GM08714 (cell line): ENCODE data around the gene DPPA2.

Experiments
- H3K4me3 ChIP-seq: fragments of 200-500 bp; sonication (Bioruptor generic); 2 replicates; pipeline ENCODE4 v1.5.1; 2014; ENCODE audit warnings: mild to moderate bottlenecking, low read length, inconsistent platforms
- ZNF274 ChIP-seq: IDR thresholded peaks from 2 replicates; pipeline ENCODE4 v1.6.1; 2012; ENCODE audit warnings: mild to moderate bottlenecking, low read depth, low read length

The DPPA2 gene

GRCh38 chr3:109337393-109337792 is 21.1 kb upstream of the DPPA2 start, which contains the start of gene DPPA4:
DPPA4 (minus strand) TSS chr3:109337546; CDS start chr3:109337517, 29 bp downstream.
- no peak for TF ChIP-seq ZNF274
- H3K4me3 ChIP-seq, result no peak within 1 kb of the TSS; the same call in 1 of the 2 replicates

- H3K4me3 ChIP-seq, result no peak overlapping the region; the same call in 1 of the 2 replicates
- no peak for TF ChIP-seq ZNF274
Measured at GRCh38 chr3:109336291-109336861, 20.1 kb upstream of the DPPA2 start.

- no peak overlapping the region for H3K4me3 ChIP-seq
- no peak for TF ChIP-seq ZNF274
Measured at GRCh38 chr3:109334572-109334971, 18.3 kb upstream of the DPPA2 start.

GRCh38 chr3:109331692-109332091 is 15.4 kb upstream of the DPPA2 start:
- H3K4me3 ChIP-seq, result no peak overlapping the region
- TF ChIP-seq ZNF274, result no peak

DNA sequence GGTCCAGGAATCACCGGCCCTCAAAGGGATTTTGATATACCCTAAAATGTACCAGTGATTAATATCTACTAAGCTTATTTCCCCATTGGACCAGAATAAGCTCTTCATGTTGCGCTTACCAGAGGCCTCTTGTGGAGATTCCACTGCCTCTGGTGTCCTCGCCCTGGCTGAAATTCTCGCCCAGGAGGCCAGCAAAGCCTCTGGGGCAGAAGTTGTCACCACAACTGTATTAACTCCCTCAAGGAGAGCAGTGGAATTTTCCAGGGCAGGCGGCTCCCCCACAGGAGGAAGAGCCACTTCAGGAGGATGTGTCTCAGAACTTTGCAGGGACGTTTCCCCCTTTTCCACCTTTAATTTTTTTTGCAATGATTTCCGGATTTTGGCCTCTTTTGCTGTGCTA is 14.1 kb upstream of the DPPA2 start:
- no peak overlapping the region for H3K4me3 ChIP-seq
- no peak for TF ChIP-seq ZNF274

DNA sequence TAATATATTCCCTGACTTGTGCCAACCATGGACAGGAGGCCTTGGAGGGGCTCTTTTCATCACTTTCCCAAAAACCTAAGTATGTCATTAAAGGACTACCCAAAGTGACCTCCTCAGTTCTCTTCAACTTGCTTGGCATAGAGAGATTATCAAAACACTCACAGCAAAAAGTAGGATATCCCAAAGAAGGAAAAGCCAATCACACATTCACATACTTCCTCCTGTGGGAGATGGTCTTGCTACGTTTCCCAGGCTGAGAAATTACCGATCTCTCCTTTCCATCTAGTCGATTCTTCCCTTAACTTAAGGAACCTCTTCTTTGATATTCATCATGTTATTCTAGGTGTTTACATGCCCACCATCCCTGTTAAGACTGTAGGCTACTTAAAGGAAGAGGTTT is 11.9 kb upstream of the DPPA2 start:
- H3K4me3 ChIP-seq, result no peak overlapping the region
- TF ChIP-seq ZNF274, result no peak

DNA sequence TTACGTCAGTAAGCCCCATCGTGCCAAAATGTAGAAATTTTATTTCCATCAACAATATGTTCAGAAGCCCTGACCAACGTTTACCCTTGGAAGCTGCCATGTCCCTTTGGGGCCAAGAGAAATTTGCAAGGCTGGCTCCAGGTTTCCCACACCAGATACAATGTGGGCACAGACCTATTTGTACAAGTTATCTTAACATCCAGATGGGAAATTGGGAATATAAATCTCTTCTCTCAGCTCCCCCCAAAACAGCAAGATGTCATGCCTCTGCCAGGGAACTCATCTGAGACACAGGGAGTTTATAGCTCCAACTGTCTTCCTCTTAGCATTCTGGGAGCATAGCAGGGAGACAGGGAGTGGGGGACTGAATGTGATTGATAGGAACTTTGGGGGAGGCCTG is 9.3 kb upstream of the DPPA2 start:
- no peak for TF ChIP-seq ZNF274
- H3K4me3 ChIP-seq, result no peak overlapping the region

- TF ChIP-seq ZNF274, result no peak
- no peak overlapping the region for H3K4me3 ChIP-seq
Measured at GRCh38 chr3:109325109-109325508, 8.8 kb upstream of the DPPA2 start.

GRCh38 chr3:109313061-109313460 is 3.3 kb downstream of the DPPA2 start:
- H3K4me3 ChIP-seq, result no peak overlapping the region
- no peak for TF ChIP-seq ZNF274

GRCh38 chr3:109297496-109297895 is 18.8 kb downstream of the DPPA2 start:
- no peak for TF ChIP-seq ZNF274
- no peak overlapping the region for H3K4me3 ChIP-seq

DNA sequence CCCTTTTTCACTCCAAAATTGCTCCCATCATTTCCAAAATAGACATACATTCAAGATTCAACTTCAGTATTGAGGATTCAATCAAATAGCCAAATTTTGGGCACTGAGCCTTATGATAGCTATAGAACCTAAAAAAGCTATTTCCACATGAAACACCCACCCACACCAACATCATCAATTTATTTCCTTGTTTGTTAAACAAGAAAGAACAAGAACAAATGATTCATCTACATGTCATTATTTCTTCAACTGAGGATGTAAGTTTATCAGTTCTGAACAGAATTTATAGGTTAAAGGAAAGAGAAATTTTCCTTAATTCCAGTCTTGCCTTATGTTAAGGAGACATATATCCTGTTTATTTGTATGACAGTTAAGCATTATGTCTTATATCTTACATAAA is 32.2 kb downstream of the DPPA2 start:
- TF ChIP-seq ZNF274, result no peak

GRCh38 chr3:109278546-109278945 is 37.8 kb downstream of the DPPA2 start:
- no peak for TF ChIP-seq ZNF274
- H3K4me3 ChIP-seq, result no peak overlapping the region

More for the DNA sequence above, 32.2 kb downstream of the DPPA2 start:
- no peak overlapping the region for H3K4me3 ChIP-seq

- H3K4me3 ChIP-seq, result no peak overlapping the region
Measured at GRCh38 chr3:109278141-109278540, 38.2 kb downstream of the DPPA2 start.

GRCh38 chr3:109275702-109276293 is 40.5 kb downstream of the DPPA2 start:
- no peak for TF ChIP-seq ZNF274
- no peak overlapping the region for H3K4me3 ChIP-seq

More at GRCh38 chr3:109278141-109278540, 38.2 kb downstream of the DPPA2 start:
- TF ChIP-seq ZNF274, result no peak

- no peak overlapping the region for H3K4me3 ChIP-seq
- TF ChIP-seq ZNF274, result no peak
Measured at GRCh38 chr3:109270779-109271178, 45.5 kb downstream of the DPPA2 start.

GRCh38 chr3:109269577-109270275 is 46.6 kb downstream of the DPPA2 start:
- TF ChIP-seq ZNF274, result no peak
- no peak overlapping the region for H3K4me3 ChIP-seq
